Brain microvascular endothelial cell (primary cell): ENCODE data around the gene TSC22D1.
A peak's percentile ranks its signal among the peaks of the same experiment; 100 is the strongest.

Experiments used
- DNase-seq: peaks from one replicate; pipeline ENCODE4 v3.0.0-alpha.2; 2020
- H3K27ac ChIP-seq: fragments of 250-450 bp; sonication (Bioruptor Pico); 2 replicates; pipeline ENCODE4 v1.5.1; 2020; ENCODE audit warnings: mild to moderate bottlenecking, moderate library complexity
- H3K27me3 ChIP-seq: fragments of 250-450 bp; sonication (Bioruptor Pico); replicated peaks from 2 replicates; pipeline ENCODE4 v1.5.1; 2020; ENCODE audit warnings: mild to moderate bottlenecking
- H3K36me3 ChIP-seq: fragments of 250-450 bp; sonication (Bioruptor Pico); replicated peaks from 2 replicates; pipeline ENCODE4 v1.5.1; 2020; ENCODE audit warnings: mild to moderate bottlenecking
- H3K4me3 ChIP-seq: 2 replicates; pipeline ENCODE4 v1.5.1; 2011; ENCODE audit warnings: low read depth, mild to moderate bottlenecking, control low read depth, low read length, moderate library complexity
- in situ Hi-C: cut with HindIII; loops from 2 replicates; pipeline ENCODE4 v1.10.0; 2017; ENCODE audit warnings: low sequenced_read_pairs, low pct_ligation_motif_present
- TF ChIP-seq, protein P1 (sequence below): IDR thresholded peaks from 2 replicates; pipeline ENCODE4 v1.5.1; 2011; ENCODE audit warnings: low read depth, mild to moderate bottlenecking, moderate library complexity, low read length, control low read depth, inconsistent platforms; ENCODE audit errors: missing control alignments

Gene TSC22D1

DNA sequence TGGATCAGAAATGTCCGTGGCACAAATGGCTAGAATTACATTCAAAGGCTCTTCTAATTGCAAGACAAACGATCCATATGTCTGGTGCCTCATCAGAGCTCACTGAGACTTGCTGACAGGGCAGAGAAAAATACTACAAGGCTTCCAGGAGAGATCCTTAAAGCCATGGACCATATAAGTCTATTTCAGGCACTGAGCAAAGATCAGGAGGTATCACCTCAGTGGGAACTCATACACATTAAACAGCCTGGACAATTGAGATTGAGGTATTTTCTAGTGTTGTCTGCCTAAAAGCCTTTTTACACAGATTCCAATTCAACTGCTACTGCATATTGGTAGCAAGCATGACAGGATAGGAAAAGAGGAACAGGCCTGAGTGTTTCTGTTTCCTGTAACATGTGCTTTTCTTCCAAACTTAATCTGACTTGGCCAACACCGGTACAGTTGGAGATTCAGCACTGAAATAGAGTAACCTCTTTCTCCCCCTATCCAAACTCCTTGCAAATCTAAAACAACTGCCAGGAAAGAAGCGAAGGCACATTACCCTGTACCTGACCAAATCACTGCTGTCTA is 136.6 kb downstream of the TSC22D1 start:
- TF ChIP-seq, protein P1, sequence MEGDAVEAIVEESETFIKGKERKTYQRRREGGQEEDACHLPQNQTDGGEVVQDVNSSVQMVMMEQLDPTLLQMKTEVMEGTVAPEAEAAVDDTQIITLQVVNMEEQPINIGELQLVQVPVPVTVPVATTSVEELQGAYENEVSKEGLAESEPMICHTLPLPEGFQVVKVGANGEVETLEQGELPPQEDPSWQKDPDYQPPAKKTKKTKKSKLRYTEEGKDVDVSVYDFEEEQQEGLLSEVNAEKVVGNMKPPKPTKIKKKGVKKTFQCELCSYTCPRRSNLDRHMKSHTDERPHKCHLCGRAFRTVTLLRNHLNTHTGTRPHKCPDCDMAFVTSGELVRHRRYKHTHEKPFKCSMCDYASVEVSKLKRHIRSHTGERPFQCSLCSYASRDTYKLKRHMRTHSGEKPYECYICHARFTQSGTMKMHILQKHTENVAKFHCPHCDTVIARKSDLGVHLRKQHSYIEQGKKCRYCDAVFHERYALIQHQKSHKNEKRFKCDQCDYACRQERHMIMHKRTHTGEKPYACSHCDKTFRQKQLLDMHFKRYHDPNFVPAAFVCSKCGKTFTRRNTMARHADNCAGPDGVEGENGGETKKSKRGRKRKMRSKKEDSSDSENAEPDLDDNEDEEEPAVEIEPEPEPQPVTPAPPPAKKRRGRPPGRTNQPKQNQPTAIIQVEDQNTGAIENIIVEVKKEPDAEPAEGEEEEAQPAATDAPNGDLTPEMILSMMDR = no peak
- H3K27ac ChIP-seq = no peak overlapping the region
- H3K36me3 ChIP-seq = peaks cover under 1% of the 10 kb centered on the region
- in situ Hi-C loops = no loop called here
- DNase-seq = no peak
- no peak overlapping the region for H3K4me3 ChIP-seq
- H3K27me3 ChIP-seq = no peaks in the 10 kb centered on the region

- H3K27me3 ChIP-seq = no peaks in the 10 kb centered on the region
- H3K27ac ChIP-seq = no peak overlapping the region
- peaks cover 12% of the 10 kb centered on the region for H3K36me3 ChIP-seq
- TF ChIP-seq, protein P1 = no peak
- no peak overlapping the region for H3K4me3 ChIP-seq
- in situ Hi-C loops = no loop called here
- no peak for DNase-seq
Observed at GRCh38 chr13:44438234-44438579, 137.9 kb downstream of the TSC22D1 start.

- in situ Hi-C loops = no loop called here
- TF ChIP-seq, protein P1 = peak; percentile 1
- Histone ChIP-seq H3K4me3 (peak overlapping the region; percentile 84), H3K27me3 (no peaks in the 10 kb centered on the region), H3K36me3 (peaks cover 17% of the 10 kb centered on the region), H3K27ac (peak overlapping the region; percentile 92)
- no peak for DNase-seq
Observed at GRCh38 chr13:44437356-44438233, 138.5 kb downstream of the TSC22D1 start.

DNA sequence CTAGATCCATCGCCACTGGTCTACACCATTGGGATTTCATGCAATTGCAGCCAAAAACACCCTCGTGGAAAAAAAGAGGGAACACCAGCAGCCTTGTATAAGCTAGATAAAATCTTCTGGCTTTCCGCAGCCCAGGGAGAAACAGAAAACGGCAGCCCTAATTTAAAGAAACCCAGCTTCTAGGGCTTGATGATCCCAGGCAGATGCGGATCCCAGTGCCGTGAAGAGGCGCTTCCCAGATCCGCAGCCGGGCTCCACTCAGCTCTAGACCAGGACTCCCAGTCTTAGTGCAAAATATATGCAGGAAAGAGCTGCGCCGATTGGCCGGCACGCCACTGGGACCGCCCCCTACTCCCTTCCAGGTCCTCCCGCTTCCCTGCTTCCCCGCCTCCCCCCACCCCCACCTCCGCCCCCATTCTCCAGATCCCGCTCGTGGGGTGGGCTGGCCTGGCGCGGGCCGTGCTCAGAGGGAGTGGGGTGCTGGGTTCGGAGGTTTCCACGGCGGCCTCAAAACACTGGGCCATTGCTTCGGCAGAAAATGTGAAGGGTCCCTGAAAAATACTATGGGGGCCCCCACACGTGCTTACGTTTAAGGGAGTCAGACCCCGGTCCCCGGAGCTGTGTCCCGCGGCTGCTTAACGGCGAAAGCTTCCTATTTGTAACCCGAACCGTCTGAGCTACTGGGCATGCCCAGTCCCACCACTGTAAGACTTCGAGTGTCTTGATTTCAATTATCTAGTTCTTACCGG is 139.4 kb downstream of the TSC22D1 start:
- peaks cover 17% of the 10 kb centered on the region for H3K36me3 ChIP-seq
- H3K27ac ChIP-seq = peak overlapping the region; percentile 92
- no peaks in the 10 kb centered on the region for H3K27me3 ChIP-seq
- in situ Hi-C loops = no loop called here
- H3K4me3 ChIP-seq = peak overlapping the region; percentile 84
- DNase-seq = peak; percentile 93
- TF ChIP-seq, protein P1 = no peak

DNA sequence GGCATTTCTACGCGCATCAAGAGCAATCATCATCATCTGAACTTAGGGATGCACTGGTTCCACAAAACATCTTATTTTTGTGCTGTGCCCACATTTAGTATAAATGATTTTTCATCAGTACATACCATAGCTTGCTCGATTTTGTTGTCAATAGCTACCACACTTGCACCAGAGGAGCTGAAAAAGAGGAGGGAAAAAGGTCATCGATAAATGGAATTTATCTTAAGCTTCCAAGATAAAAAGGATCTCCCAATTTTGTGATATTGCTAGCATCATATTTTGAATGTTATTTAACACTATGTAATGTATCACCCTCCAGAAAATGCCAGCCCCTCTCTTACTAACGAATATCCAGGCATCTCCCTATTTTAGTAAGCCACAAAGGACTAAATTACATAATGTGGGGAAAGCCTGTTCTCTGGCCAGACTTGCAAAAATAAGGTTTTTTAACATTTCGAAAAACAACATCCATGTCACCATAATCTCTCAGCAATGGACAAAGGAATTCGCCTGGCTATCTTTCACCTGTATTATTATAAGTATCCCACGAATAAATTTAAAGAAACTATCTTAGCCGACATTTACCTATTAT is 140.1 kb downstream of the TSC22D1 start:
- H3K4me3 ChIP-seq = peak overlapping the region; percentile 84
- in situ Hi-C loops = no loop called here
- H3K27me3 ChIP-seq = no peaks in the 10 kb centered on the region
- no peak for DNase-seq
- H3K27ac ChIP-seq = peak overlapping the region; percentile 92
- peaks cover 17% of the 10 kb centered on the region for H3K36me3 ChIP-seq
- TF ChIP-seq, protein P1 = no peak
